Measurements from ENCODE around the gene AFAP1.

Gene AFAP1

GRCh38 chr4:7717161-7717560 is 222.5 kb downstream of the AFAP1 start:
- no peak overlapping the region for H3K4me3 ChIP-seq (ENCODE audit: low read depth, low read length)
- TF ChIP-seq CTCF (IDR thresholded peaks at IDR 0.05; ENCODE audit: low read depth, low read length), result no peak
- in situ Hi-C loops (cut with HindIII; ENCODE audit: low sequenced_read_pairs), result no loop called here
- no peak for DNase-seq (ENCODE audit: low read depth, low spot score)

- H3K4me3 ChIP-seq (ENCODE audit: low read depth, low read length), result no peak overlapping the region
- TF ChIP-seq CTCF (IDR thresholded peaks at IDR 0.05; ENCODE audit: low read depth, low read length), result no peak
- no peak for DNase-seq (ENCODE audit: low read depth, low spot score)
- in situ Hi-C loops (cut with HindIII; ENCODE audit: low sequenced_read_pairs), result no loop called here
These were observed 223.5 kb downstream of the AFAP1 start for GRCh38 chr4:7716010-7716721.

- H3K4me3 ChIP-seq (ENCODE audit: low read depth, low read length), result no peak overlapping the region
- in situ Hi-C loops (cut with HindIII; ENCODE audit: low sequenced_read_pairs), result no loop called here
- no peak for TF ChIP-seq CTCF (IDR thresholded peaks at IDR 0.05; ENCODE audit: low read depth, low read length)
- no peak for DNase-seq (ENCODE audit: low read depth, low spot score)
These were observed 224.2 kb downstream of the AFAP1 start for GRCh38 chr4:7715271-7716009.

GRCh38 chr4:7714738-7715137 is 224.9 kb downstream of the AFAP1 start:
- in situ Hi-C loops (cut with HindIII; ENCODE audit: low sequenced_read_pairs), result no loop called here
- TF ChIP-seq CTCF (IDR thresholded peaks at IDR 0.05; ENCODE audit: low read depth, low read length), result no peak
- H3K4me3 ChIP-seq (ENCODE audit: low read depth, low read length), result no peak overlapping the region

GRCh38 chr4:7714176-7714575 is 225.5 kb downstream of the AFAP1 start:
- DNase-seq (ENCODE audit: low read depth, low spot score), result no peak
- H3K4me3 ChIP-seq (ENCODE audit: low read depth, low read length), result no peak overlapping the region
- TF ChIP-seq CTCF (IDR thresholded peaks at IDR 0.05; ENCODE audit: low read depth, low read length), result no peak
- in situ Hi-C loops (cut with HindIII; ENCODE audit: low sequenced_read_pairs), result no loop called here

More at GRCh38 chr4:7714738-7715137, 224.9 kb downstream of the AFAP1 start:
- DNase-seq (ENCODE audit: low read depth, low spot score), result no peak

GRCh38 chr4:7713757-7714156 is 225.9 kb downstream of the AFAP1 start:
- no peak overlapping the region for H3K4me3 ChIP-seq (ENCODE audit: low read depth, low read length)
- in situ Hi-C loops (cut with HindIII; ENCODE audit: low sequenced_read_pairs), result no loop called here
- no peak for DNase-seq (ENCODE audit: low read depth, low spot score)
- TF ChIP-seq CTCF (IDR thresholded peaks at IDR 0.05; ENCODE audit: low read depth, low read length), result no peak

Data from astrocyte of the spinal cord (primary cell).